Endothelial cell of hepatic sinusoid (primary cell): ENCODE data around the gene FGD1.

ENCODE experiments used
- in situ Hi-C: cut with HindIII; loops from 2 replicates; pipeline ENCODE4 v1.10.0; 2017; ENCODE audit warnings: low sequenced_read_pairs

FGD1 gene

GRCh38 chrX:54473993-54474859 is 21.8 kb downstream of the FGD1 start:
- in situ Hi-C loops, result no loop called here

GRCh38 chrX:54470054-54470760 is 25.8 kb downstream of the FGD1 start:
- in situ Hi-C loops, result no loop called here

GRCh38 chrX:54452920-54453319 is 43.1 kb downstream of the FGD1 start:
- in situ Hi-C loops, result no loop called here

- in situ Hi-C loops, result no loop called here
These were observed 46.1 kb downstream of the FGD1 start for GRCh38 chrX:54449929-54450328.

- in situ Hi-C loops, result no loop called here
These were observed 48.6 kb downstream of the FGD1 start for GRCh38 chrX:54447461-54447860.

- in situ Hi-C loops, result no loop called here
These were observed 50.0 kb downstream of the FGD1 start for GRCh38 chrX:54446084-54446483.

- in situ Hi-C loops, result no loop called here
These were observed 51.3 kb downstream of the FGD1 start for GRCh38 chrX:54444752-54445151.

- in situ Hi-C loops, result no loop called here
These were observed 53.2 kb downstream of the FGD1 start for GRCh38 chrX:54442790-54443189.

- in situ Hi-C loops, result no loop called here
These were observed 55.8 kb downstream of the FGD1 start, which contains the start of gene TSR2 for GRCh38 chrX:54439960-54440871. TSR2 (plus strand) TSS chrX:54440404; CDS start chrX:54440422, 18 bp downstream.

- in situ Hi-C loops, result no loop called here
These were observed 60.9 kb downstream of the FGD1 start for GRCh38 chrX:54435121-54435520.

- in situ Hi-C loops, result no loop called here
These were observed 65.5 kb downstream of the FGD1 start for GRCh38 chrX:54430519-54430918.

- in situ Hi-C loops, result no loop called here
These were observed 68.1 kb downstream of the FGD1 start for GRCh38 chrX:54427837-54428424.

GRCh38 chrX:54423161-54423888 is 72.7 kb downstream of the FGD1 start:
- in situ Hi-C loops, result no loop called here

- in situ Hi-C loops, result no loop called here
These were observed 73.9 kb downstream of the FGD1 start for GRCh38 chrX:54422168-54422567.

- in situ Hi-C loops, result no loop called here
These were observed 76.3 kb downstream of the FGD1 start for GRCh38 chrX:54419559-54420302.

- in situ Hi-C loops, result no loop called here
These were observed 79.1 kb downstream of the FGD1 start for GRCh38 chrX:54416965-54417364.

GRCh38 chrX:54415534-54416350 is 80.3 kb downstream of the FGD1 start:
- in situ Hi-C loops, result no loop called here

GRCh38 chrX:54413753-54414152 is 82.3 kb downstream of the FGD1 start:
- in situ Hi-C loops, result no loop called here
